Endothelial cell of umbilical vein (primary cell): ENCODE data around the gene ZNF831. TPM values are rescaled to one million over a fixed set of nuclear protein-coding genes. Genes with fewer than 3 reads are reported as not detected.

Experiments
- BruUV-seq: library from RNA; stranded (reverse); fragments of 400-500 nt; replicated peaks from 2 replicates; lab custom pipeline; 2021; lab: Mats Ljungman, UMichigan
- CTCF ChIA-PET: fragments of 300-600, 350-600 bp; sonication (Branson Sonifier 250); formaldehyde crosslinking; loops from one replicate; lab custom pipeline; 2021; ENCODE audit warnings: antibody characterized with exemption, inconsistent platforms; lab: Charles Lee
- POLR2A ChIA-PET: fragments of 300-600, 350-600 bp; sonication (Branson Sonifier 250); formaldehyde crosslinking; loops from one replicate; lab custom pipeline; 2021; ENCODE audit warnings: antibody characterized with exemption, inconsistent platforms; lab: Charles Lee
- DNase-seq: peaks from one replicate; pipeline ENCODE4 v3.0.0-alpha.2; 2011; ENCODE audit warnings: low read depth, low spot score
- FAIRE-seq: peaks from 2 replicates; lab custom pipeline; 2011; peaks lifted over from hg19 to GRCh38; lab: Jason Lieb, UNC
- H2AFZ ChIP-seq: 2 replicates; pipeline ENCODE4 v1.6.0; 2012; ENCODE audit warnings: low read depth, low read length, control low read depth, inconsistent platforms
- H3K27ac ChIP-seq: 2 replicates; pipeline ENCODE4 v1.5.1; 2011; ENCODE audit warnings: low read depth, mild to moderate bottlenecking, control low read depth, low read length, moderate library complexity; ENCODE audit not compliant: insufficient read depth
- H3K27me3 ChIP-seq, 2 experiments: 2 replicates each; pipeline versions ENCODE4 v1.6.0 to v1.6.1; 2011; ENCODE audit warnings: low read length in 2 of 2, mixed read lengths in 1 of 2; ENCODE audit not compliant: control insufficient read depth in 2 of 2, insufficient read depth in 2 of 2
- H3K36me3 ChIP-seq, 2 experiments: 2 replicates in 1 of 2; 3 replicates in 1 of 2; pipeline ENCODE4 v1.5.1; 2011; ENCODE audit warnings: low read length in 2 of 2, mild to moderate bottlenecking in 1 of 2, moderate library complexity in 1 of 2; ENCODE audit not compliant: control insufficient read depth in 2 of 2, insufficient read depth in 2 of 2; ENCODE audit errors: extremely low read depth in 1 of 2
- H3K4me1 ChIP-seq: 3 replicates; pipeline ENCODE4 v1.5.1; 2011; ENCODE audit warnings: mild to moderate bottlenecking, low read length; ENCODE audit not compliant: control insufficient read depth, insufficient read depth; ENCODE audit errors: extremely low read depth
- H3K4me2 ChIP-seq: 2 replicates; pipeline ENCODE4 v1.6.1; 2011; ENCODE audit warnings: low read length, control low read depth, mixed read lengths; ENCODE audit not compliant: insufficient read depth
- H3K4me3 ChIP-seq, 3 experiments: fragments of 200-600 bp in 1 of 3; sonication (generic), shearing (Covaris generic) in 1 of 3; replicated peaks in 1 of 3; 2 replicates each; pipeline ENCODE4 v1.5.1; 2011 to 2016; ENCODE audit warnings: control low read depth in 3 of 3, low read length in 3 of 3, mild to moderate bottlenecking in 2 of 3, inconsistent platforms in 1 of 3, low read depth in 1 of 3, moderate library complexity in 1 of 3; ENCODE audit not compliant: insufficient read depth in 1 of 3
- H3K79me2 ChIP-seq: 2 replicates; pipeline ENCODE4 v1.6.0; 2012; ENCODE audit warnings: low read length, inconsistent platforms; ENCODE audit not compliant: control insufficient read depth, insufficient read depth
- H3K9ac ChIP-seq: replicated peaks from 2 replicates; pipeline ENCODE3; 2011; ENCODE audit warnings: low read length, control low read depth; ENCODE audit not compliant: insufficient read depth; ENCODE audit errors: extremely low read depth
- H3K9me1 ChIP-seq: replicated peaks from 3 replicates; pipeline ENCODE4 v1.6.0; 2011; ENCODE audit warnings: mild to moderate bottlenecking, low read length; ENCODE audit not compliant: control insufficient read depth, insufficient read depth; ENCODE audit errors: extremely low read depth
- H3K9me3 ChIP-seq: replicated peaks from 2 replicates; pipeline ENCODE4 v1.5.1; 2012; ENCODE audit warnings: low read length, inconsistent platforms; ENCODE audit not compliant: control insufficient read depth, insufficient read depth
- H4K20me1 ChIP-seq: replicated peaks from 2 replicates; pipeline ENCODE3; 2011; ENCODE audit warnings: mild to moderate bottlenecking, low read length; ENCODE audit not compliant: control insufficient read depth, insufficient read depth; ENCODE audit errors: extremely low read depth
- CTCF ChIP-seq, 2 donors: IDR thresholded peaks; 1 replicate in 1 of 2; 2 replicates in 1 of 2; pipeline ENCODE4 v1.5.1; 2011; ENCODE audit warnings: low read length in 2 of 2, mild to moderate bottlenecking in 2 of 2, moderate library complexity in 2 of 2, control low read depth in 1 of 2, inconsistent platforms in 1 of 2, low read depth in 1 of 2; ENCODE audit not compliant: insufficient read depth in 1 of 2; ENCODE audit errors: extremely low read depth in 1 of 2
- EZH2 ChIP-seq: IDR thresholded peaks from 2 replicates; pipeline ENCODE4 v1.6.1; 2012; ENCODE audit warnings: borderline replicate concordance, low read depth, mild to moderate bottlenecking, moderate library complexity, low read length, inconsistent platforms; ENCODE audit not compliant: severe bottlenecking
- FOS ChIP-seq: IDR thresholded peaks from 2 replicates; pipeline ENCODE4 v1.6.1; 2011; ENCODE audit warnings: mild to moderate bottlenecking, low read length, moderate library complexity, borderline replicate concordance; ENCODE audit not compliant: insufficient read depth
- GATA2 ChIP-seq: IDR thresholded peaks from 2 replicates; pipeline ENCODE4 v1.7.0; 2011; ENCODE audit warnings: low read depth, mild to moderate bottlenecking, moderate library complexity, mixed read lengths, low read length; ENCODE audit not compliant: insufficient read length, insufficient read depth
- JUN ChIP-seq: IDR thresholded peaks from 2 replicates; pipeline ENCODE4 v1.6.1; 2011; ENCODE audit warnings: borderline replicate concordance, low read depth; ENCODE audit not compliant: insufficient read length, insufficient read depth
- MYC ChIP-seq: IDR thresholded peaks from one replicate; pipeline ENCODE4 v1.6.1; 2011; ENCODE audit warnings: mild to moderate bottlenecking, low read depth, low read length
- POLR2A ChIP-seq: IDR thresholded peaks from 2 replicates; pipeline ENCODE4 v1.6.1; 2012; ENCODE audit warnings: low read depth, mild to moderate bottlenecking, control low read depth, low read length
- POLR2AphosphoS5 ChIP-seq: IDR thresholded peaks from 2 replicates; pipeline ENCODE4 v1.6.1; 2012; ENCODE audit warnings: low read depth, mild to moderate bottlenecking, control low read depth, low read length, moderate library complexity; ENCODE audit not compliant: insufficient read depth
- dilution Hi-C: fragments of 300-500 bp; cut with MboI; formaldehyde crosslinking; loops from one replicate; pipeline ENCODE4 v1.15.0; 2019; ENCODE audit warnings: low sequenced_read_pairs; ENCODE audit not compliant: extremely low pct_ligation_motif_present
- intact Hi-C: fragments of 100-400 bp; cut with micrococcal nuclease; formaldehyde crosslinking; loops from one replicate; pipeline ENCODE4 v1.10.0; 2022
- polyA plus RNA-seq, 4 experiments: library from polyadenylated mRNA; depleted of rRNA in 3 of 4; stranded (reverse) in 3 of 4; unstranded in 1 of 4; fragments of >200 nt; gene quantifications; 2 replicates each; pipeline versions ENCODE4 v1.2.1 to v1.2.3, GENCODE V29; 2011 to 2012; ENCODE audit warnings: missing spikeins in 1 of 4
- total RNA-seq: library from RNA; stranded (reverse); gene quantifications from 2 replicates; pipeline ENCODE4 v1.2.3, GENCODE V29; 2021
- TF ChIP-seq, protein P1 (sequence below): IDR thresholded peaks from 2 replicates; pipeline ENCODE4 v1.6.1; 2011; ENCODE audit not compliant: insufficient read depth, insufficient read length

The ZNF831 gene
- total and polyA plus RNA-seq, 2 donors (not counting 3 experiments of a cell fraction or from before 2014, with no cell fraction given) = not detected

DNA sequence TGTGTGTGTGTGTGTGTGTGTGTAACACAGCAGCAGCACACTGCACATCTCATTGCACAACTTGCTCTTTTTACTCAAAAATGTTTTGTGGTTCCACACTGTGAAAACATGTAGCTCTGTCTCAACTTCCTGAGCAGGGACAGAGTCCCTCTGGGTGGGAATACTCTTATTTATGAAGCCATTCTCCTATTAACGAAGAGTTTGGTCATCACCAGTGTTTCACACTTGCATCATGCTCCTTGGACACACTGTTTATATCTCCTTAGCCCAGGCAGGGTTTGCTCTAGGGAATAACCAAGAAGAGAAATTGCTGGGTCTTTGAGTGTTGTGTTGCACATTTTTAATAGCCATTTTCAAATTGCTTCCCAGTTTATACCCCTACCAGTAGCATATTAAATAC lies 53.6 kb downstream of the ZNF831 start:
- no peak overlapping the region for H3K9ac ChIP-seq
- FAIRE-seq (no peak), DNase-seq (no peak)
- no peak overlapping the region for H3K4me3 ChIP-seq
- dilution Hi-C loops = no loop called here
- H3K36me3 ChIP-seq = no peaks in the 10 kb centered on the region
- no peaks in the 10 kb centered on the region for H3K79me2 ChIP-seq
- no peak overlapping the region for H3K27ac ChIP-seq
- peaks cover 0 to 5% of the 10 kb centered on the region in 2 experiments for H3K27me3 ChIP-seq
- H3K4me2 ChIP-seq = no peak overlapping the region
- TF ChIP-seq POLR2A (no peak), POLR2AphosphoS5 (no peak), FOS (no peak), EZH2 (no peak), JUN (no peak), MYC (no peak), CTCF (IDR thresholded peaks at IDR 0.05; ENCODE audit: extremely low read depth in 1 of 2, insufficient read depth in 1 of 2, low read depth in 1 of 2, low read length in 2 of 2) (no peak), GATA2 (no peak)
- TF ChIP-seq, protein P1, sequence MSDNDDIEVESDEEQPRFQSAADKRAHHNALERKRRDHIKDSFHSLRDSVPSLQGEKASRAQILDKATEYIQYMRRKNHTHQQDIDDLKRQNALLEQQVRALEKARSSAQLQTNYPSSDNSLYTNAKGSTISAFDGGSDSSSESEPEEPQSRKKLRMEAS = no peak
- H3K4me1 ChIP-seq = peaks cover 7% of the 10 kb centered on the region
- POLR2A ChIA-PET = no interaction called here
- H3K9me3 ChIP-seq = no peaks in the 10 kb centered on the region
- BruUV-seq = no TSS peak
- H2AFZ ChIP-seq = no peak overlapping the region
- CTCF ChIA-PET = interaction anchor here (1.2 kb wide), 1 partner anchor 347 kb away, joined by 4 read pairs; no protein-coding TSS in a partner anchor
- no peaks in the 10 kb centered on the region for H3K9me1 ChIP-seq
- intact Hi-C loops = no loop called here
- no peaks in the 10 kb centered on the region for H4K20me1 ChIP-seq
